B cell (primary cell): ENCODE data around the gene GFOD1. TPM values are rescaled to one million over a fixed set of nuclear protein-coding genes. Genes with fewer than 3 reads are reported as not detected.

Experiments used
- ATAC-seq: fragments of 200-7000 bp; cut with Tn5 transposase; one replicate; pipeline ENCODE4 v1.10.0; 2021; ENCODE audit warnings: low read depth, mild to moderate bottlenecking, moderate number of reproducible peaks, moderate library complexity
- CTCF ChIA-PET: fragments of 350-600 bp; sonication (Branson Sonifier 250); formaldehyde crosslinking; loops from one replicate; lab custom pipeline; 2021; ENCODE audit warnings: antibody characterized with exemption, inconsistent platforms; lab: Charles Lee
- POLR2A ChIA-PET: fragments of 350-600 bp; sonication (Branson Sonifier 250); formaldehyde crosslinking; loops from one replicate; lab custom pipeline; 2021; ENCODE audit warnings: antibody characterized with exemption; lab: Charles Lee
- DNase-seq: peaks from one replicate; pipeline ENCODE4 v3.0.0; 2013
- H2AFZ ChIP-seq: 2 replicates; pipeline ENCODE4 v1.6.1; 2012; ENCODE audit warnings: mild to moderate bottlenecking, low read depth, low read length; ENCODE audit not compliant: insufficient read depth, poor library complexity, severe bottlenecking
- H3K27ac ChIP-seq, 2 donors: 1 replicate in 1 of 2; 2 replicates in 1 of 2; pipeline ENCODE4 v1.5.1; 2012 to 2013; ENCODE audit warnings: low read length in 2 of 2, mild to moderate bottlenecking in 2 of 2, moderate library complexity in 1 of 2
- H3K27me3 ChIP-seq, 4 experiments: fragments of 200-600 bp in 1 of 4; sonication (generic) in 1 of 4; replicated peaks in 1 of 4; 1 replicate in 2 of 4; 2 replicates in 2 of 4; pipeline versions ENCODE4 v1.6.1 to v1.7.0; 2013 to 2016; ENCODE audit warnings: low read length in 3 of 4, mild to moderate bottlenecking in 2 of 4, mixed read lengths in 1 of 4, moderate library complexity in 1 of 4; ENCODE audit not compliant: insufficient read depth in 4 of 4, control insufficient read depth in 3 of 4; ENCODE audit errors: control extremely low read depth in 1 of 4
- H3K36me3 ChIP-seq, 2 experiments: replicated peaks in 1 of 2; 1 replicate in 1 of 2; 2 replicates in 1 of 2; pipeline versions ENCODE4 v1.6.1 to v1.7.1; 2013; ENCODE audit warnings: low read length in 1 of 2; ENCODE audit not compliant: insufficient read depth in 2 of 2, control insufficient read depth in 1 of 2; ENCODE audit errors: control extremely low read depth in 1 of 2, extremely low read depth in 1 of 2
- H3K4me1 ChIP-seq, 2 donors: fragments of 200-600 bp in 1 of 2; sonication (generic) in 1 of 2; 1 replicate in 1 of 2; 2 replicates in 1 of 2; pipeline versions ENCODE4 v1.5.1 to v1.6.1; 2013 to 2017; ENCODE audit warnings: low read length in 2 of 2; ENCODE audit not compliant: control insufficient read depth in 2 of 2, insufficient read depth in 2 of 2
- H3K4me2 ChIP-seq: replicated peaks from 2 replicates; pipeline ENCODE3; 2012; ENCODE audit warnings: mild to moderate bottlenecking, low read depth, low read length; ENCODE audit not compliant: poor library complexity, severe bottlenecking
- H3K4me3 ChIP-seq, 5 experiments: fragments of 200-600 bp in 1 of 5; sonication (generic) in 1 of 5; 1 replicate in 3 of 5; 2 replicates in 2 of 5; pipeline versions ENCODE4 v1.5.1 to v1.7.0; 2011 to 2016; ENCODE audit warnings: low read length in 4 of 5, mild to moderate bottlenecking in 4 of 5, low read depth in 2 of 5, control low read depth in 1 of 5, moderate library complexity in 1 of 5; ENCODE audit not compliant: insufficient read depth in 1 of 5; ENCODE audit errors: control extremely low read depth in 1 of 5, extremely low read depth in 1 of 5
- H3K79me2 ChIP-seq: fragments of 200-600 bp; sonication (generic); one replicate; pipeline ENCODE4 v1.6.0; 2016; ENCODE audit warnings: low read length; ENCODE audit not compliant: control insufficient read depth, insufficient read depth
- H3K9ac ChIP-seq: fragments of 200-600 bp; sonication (generic); 2 replicates; pipeline ENCODE4 v1.6.1; 2017; ENCODE audit warnings: mild to moderate bottlenecking, low read length, moderate library complexity
- H3K9me3 ChIP-seq, 3 donors: one replicate each; pipeline versions ENCODE4 v1.6.1 to v1.7.1; 2013; ENCODE audit warnings: low read length in 2 of 3; ENCODE audit not compliant: control insufficient read depth in 2 of 3, insufficient read depth in 1 of 3; ENCODE audit errors: control extremely low read depth in 1 of 3
- H4K20me1 ChIP-seq: 2 replicates; pipeline ENCODE4 v1.6.0; 2012; ENCODE audit warnings: mild to moderate bottlenecking, low read length; ENCODE audit not compliant: insufficient read depth, control insufficient read depth, poor library complexity, severe bottlenecking
- H3K27ac Mint-ChIP-seq: one replicate; pipeline ENCODE4 v1.8.0; 2021; ENCODE audit warnings: mixed read lengths
- H3K27me3 Mint-ChIP-seq: one replicate; pipeline ENCODE4 v1.8.0; 2021; ENCODE audit warnings: mixed read lengths
- H3K4me1 Mint-ChIP-seq: one replicate; pipeline ENCODE4 v1.8.0; 2021; ENCODE audit warnings: mixed read lengths
- H3K4me3 Mint-ChIP-seq: one replicate; pipeline ENCODE4 v1.8.0; 2021; ENCODE audit warnings: mixed read lengths
- H3K9me3 Mint-ChIP-seq: one replicate; pipeline ENCODE4 v1.8.0; 2022; ENCODE audit warnings: mixed read lengths; ENCODE audit not compliant: insufficient read depth
- EZH2 ChIP-seq: IDR thresholded peaks from 2 replicates; pipeline ENCODE4 v1.6.1; 2012; ENCODE audit warnings: borderline replicate concordance, low read depth, mild to moderate bottlenecking, moderate library complexity, low read length; ENCODE audit not compliant: insufficient read depth, poor library complexity, severe bottlenecking
- WGBS: methylation state at CpG from one replicate; pipeline ENCODE4 v1.1.5; 2013; ENCODE audit warnings: missing lambda C conversion rate; ENCODE audit not compliant: insufficient coverage; 5-methylcytosine and 5-hydroxymethylcytosine counted together
- intact Hi-C: fragments of 100-400 bp; cut with micrococcal nuclease; formaldehyde crosslinking; loops from one replicate; pipeline ENCODE4 v1.10.0; 2022
- polyA plus RNA-seq: library from polyadenylated mRNA; depleted of rRNA; stranded (reverse); fragments of >200 nt; gene quantifications from 2 replicates; pipeline ENCODE4 v1.2.3, GENCODE V29; 2012
- total RNA-seq, 2 donors: library from RNA; stranded (reverse); fragments of 120-200 nt in 1 of 2; gene quantifications; 1 replicate in 1 of 2; 2 replicates in 1 of 2; pipeline versions ENCODE4 v1.2.3 to v1.2.4, GENCODE V29; 2013 to 2022
- TF ChIP-seq, protein P1 (sequence below): fragments of 200-600 bp; IDR thresholded peaks from one replicate; pipeline ENCODE4 v1.8.0; 2022; ENCODE audit warnings: antibody characterized with exemption, mild to moderate bottlenecking

GFOD1 gene
- total and polyA plus RNA-seq, 2 donors (not counting 1 experiment from before 2014, with no cell fraction given) = 8.3 to 42.4 TPM

DNA sequence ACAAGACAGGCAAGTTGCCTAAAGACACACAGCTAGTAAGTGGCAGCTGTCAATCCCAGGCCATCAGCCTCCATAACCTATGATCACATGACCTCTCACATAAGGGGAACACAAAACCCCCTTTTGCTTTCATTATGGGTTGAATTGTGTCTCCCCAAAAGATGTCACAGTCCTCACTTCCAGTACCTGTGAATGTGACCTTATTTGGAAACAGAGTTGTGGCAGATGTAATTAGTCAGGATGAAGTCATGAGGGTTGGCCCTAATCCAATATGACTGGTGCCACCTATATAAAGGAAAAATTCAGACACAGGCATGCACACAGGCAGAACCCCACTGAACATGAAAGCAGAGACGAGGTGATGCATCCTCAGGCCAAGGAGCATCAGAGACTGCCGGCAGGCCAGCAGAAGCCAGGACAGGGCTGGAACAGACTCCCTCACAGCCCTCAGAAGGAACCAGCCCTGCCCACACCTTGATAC is 33.6 kb downstream of the GFOD1 start:
- CTCF ChIA-PET = interaction anchor here (0.5 to 5.0 kb wide), 21 partner anchors 10 to 259 kb away, joined by 3 to 34 read pairs (median 5); partner anchors contain the start of genes GFOD1, NOL7 and SIRT5
- Histone ChIP-seq H3K27ac (peak overlapping the region in 1 of 2 donors; percentile 14), H3K4me2 (peak overlapping the region; percentile 59)

GRCh38 chr6:13453153-13453552 is 34.2 kb downstream of the GFOD1 start:
- H3K9ac ChIP-seq = no peak overlapping the region
- no peaks in the 10 kb centered on the region for H3K27me3 ChIP-seq
- no peaks in the 10 kb centered on the region for H4K20me1 ChIP-seq
- peaks cover 52% of the 10 kb centered on the region for H3K4me1 Mint-ChIP-seq
- H3K4me2 ChIP-seq = no peak overlapping the region
- POLR2A ChIA-PET = interaction anchor here (1.4 kb wide), 1 partner anchor 20 kb away, joined by 3 read pairs; no protein-coding TSS in a partner anchor
- no peak for ATAC-seq
- no peak overlapping the region for H3K4me3 Mint-ChIP-seq
- H3K27ac Mint-ChIP-seq = no peak overlapping the region
- intact Hi-C loops = loop anchor here (10.0 kb wide), 1 partner anchor 162 kb away; the partner anchor contains the start of gene NOL7
- H3K9me3 ChIP-seq = no peaks in the 10 kb centered on the region
- DNase-seq = no peak
- peaks cover 0 to 10% of the 10 kb centered on the region in 2 experiments for H3K36me3 ChIP-seq
- H2AFZ ChIP-seq = no peak overlapping the region
- H3K4me1 ChIP-seq = peaks cover 43 to 49% of the 10 kb centered on the region in 2 donors
- H3K4me3 ChIP-seq = no peak overlapping the region
- WGBS = 100% methylated on average over 2 of the region's 4 CpGs
- H3K79me2 ChIP-seq = peaks cover 47% of the 10 kb centered on the region
- no peak overlapping the region for H3K27ac ChIP-seq
- CTCF ChIA-PET = interaction anchor here (1.0 to 5.0 kb wide), 6 partner anchors 9 to 171 kb away, joined by 4 to 34 read pairs (median 14); partner anchors contain the start of gene SIRT5
- no peak for TF ChIP-seq EZH2
- TF ChIP-seq, protein P1, sequence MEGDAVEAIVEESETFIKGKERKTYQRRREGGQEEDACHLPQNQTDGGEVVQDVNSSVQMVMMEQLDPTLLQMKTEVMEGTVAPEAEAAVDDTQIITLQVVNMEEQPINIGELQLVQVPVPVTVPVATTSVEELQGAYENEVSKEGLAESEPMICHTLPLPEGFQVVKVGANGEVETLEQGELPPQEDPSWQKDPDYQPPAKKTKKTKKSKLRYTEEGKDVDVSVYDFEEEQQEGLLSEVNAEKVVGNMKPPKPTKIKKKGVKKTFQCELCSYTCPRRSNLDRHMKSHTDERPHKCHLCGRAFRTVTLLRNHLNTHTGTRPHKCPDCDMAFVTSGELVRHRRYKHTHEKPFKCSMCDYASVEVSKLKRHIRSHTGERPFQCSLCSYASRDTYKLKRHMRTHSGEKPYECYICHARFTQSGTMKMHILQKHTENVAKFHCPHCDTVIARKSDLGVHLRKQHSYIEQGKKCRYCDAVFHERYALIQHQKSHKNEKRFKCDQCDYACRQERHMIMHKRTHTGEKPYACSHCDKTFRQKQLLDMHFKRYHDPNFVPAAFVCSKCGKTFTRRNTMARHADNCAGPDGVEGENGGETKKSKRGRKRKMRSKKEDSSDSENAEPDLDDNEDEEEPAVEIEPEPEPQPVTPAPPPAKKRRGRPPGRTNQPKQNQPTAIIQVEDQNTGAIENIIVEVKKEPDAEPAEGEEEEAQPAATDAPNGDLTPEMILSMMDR = no peak
- peaks cover 4% of the 10 kb centered on the region for H3K9me3 Mint-ChIP-seq
- no peaks in the 10 kb centered on the region for H3K27me3 Mint-ChIP-seq

More for the DNA sequence above, 33.6 kb downstream of the GFOD1 start:
- Histone ChIP-seq H3K79me2 (peaks cover 47% of the 10 kb centered on the region), H3K9ac (no peak overlapping the region), H3K9me3 (no peaks in the 10 kb centered on the region), H3K4me3 (no peak overlapping the region), H2AFZ (no peak overlapping the region), H3K36me3 (peaks cover 0 to 10% of the 10 kb centered on the region in 2 experiments), H3K4me1 (peaks cover 36 to 43% of the 10 kb centered on the region in 2 donors), H3K27me3 (no peaks in the 10 kb centered on the region), H4K20me1 (no peaks in the 10 kb centered on the region)
- H3K4me1 Mint-ChIP-seq = peaks cover 51% of the 10 kb centered on the region
- peaks cover 4% of the 10 kb centered on the region for H3K9me3 Mint-ChIP-seq
- POLR2A ChIA-PET = interaction anchor here (1.1 to 1.4 kb wide), 3 partner anchors 20 to 98 kb away, joined by 3 to 4 read pairs (median 3); no protein-coding TSS in a partner anchor
- H3K27ac Mint-ChIP-seq = peak overlapping the region; percentile 88
- H3K4me3 Mint-ChIP-seq = peak overlapping the region; percentile 76
- 95% methylated on average over 2 of the region's 2 CpGs for WGBS
- no peak for TF ChIP-seq EZH2
- TF ChIP-seq, protein P1 = no peak
- no peak for DNase-seq
- no peak for ATAC-seq
- intact Hi-C loops = loop anchor here (1.0 to 10.0 kb wide), 5 partner anchors 26 to 161 kb away; partner anchors contain the start of gene NOL7
- H3K27me3 Mint-ChIP-seq = no peaks in the 10 kb centered on the region
